HepG2 (cell line): Measurements from ENCODE around the gene ZNF821. TPM values are rescaled to one million over a fixed set of nuclear protein-coding genes. Genes with fewer than 3 reads are reported as not detected.
A peak's percentile ranks its signal among the peaks of the same experiment; 100 is the strongest.

Experiments used
- DNMT3B ChIP-seq: conservative IDR thresholded peaks from 2 replicates; pipeline ENCODE4 v1.6.1; 2016; ENCODE audit warnings: missing biosample characterization, control low read depth
- ELF3 ChIP-seq: IDR thresholded peaks from 2 replicates; pipeline ENCODE4 v1.6.1; 2016; ENCODE audit warnings: missing genetic modification reagents, missing compliant biosample characterization
- HNF4A ChIP-seq: sonication (generic); formaldehyde crosslinking; IDR thresholded peaks from 2 replicates; pipeline ENCODE4 v1.4.0; 2020; ENCODE audit warnings: missing genetic modification reagents
- KDM6A ChIP-seq: IDR thresholded peaks from 2 replicates; pipeline ENCODE4 v1.6.1; 2016; ENCODE audit warnings: low read depth
- MIXL1 ChIP-seq: IDR thresholded peaks from 2 replicates; pipeline ENCODE4 v1.6.1; 2016
- NFKBIZ ChIP-seq: IDR thresholded peaks from 2 replicates; pipeline ENCODE4 v1.6.1; 2018; ENCODE audit warnings: missing genetic modification reagents, missing compliant biosample characterization
- SNRNP70 ChIP-seq: fragments of 200-400 bp; formaldehyde crosslinking; IDR thresholded peaks from 2 replicates; pipeline ENCODE4 v1.6.1; 2017; ENCODE audit warnings: mild to moderate bottlenecking, low read depth, low read length, moderate library complexity
- TEAD2 ChIP-seq: sonication (generic); formaldehyde crosslinking; IDR thresholded peaks from 2 replicates; pipeline ENCODE4 v1.9.0; 2021; ENCODE audit warnings: missing genetic modification reagents
- TERF1 ChIP-seq: sonication (generic); formaldehyde crosslinking; IDR thresholded peaks from 2 replicates; pipeline ENCODE4 v1.8.0; 2022; ENCODE audit warnings: mild to moderate bottlenecking, missing genetic modification reagents, moderate library complexity
- ZBTB49 ChIP-seq: sonication (generic); formaldehyde crosslinking; IDR thresholded peaks from 2 replicates; pipeline ENCODE4 v1.4.0; 2020; ENCODE audit warnings: missing genetic modification reagents, borderline replicate concordance
- ZFY ChIP-seq: sonication (generic); formaldehyde crosslinking; IDR thresholded peaks from 2 replicates; pipeline ENCODE4 v1.4.0; 2020; ENCODE audit warnings: missing genetic modification reagents
- ZHX2 ChIP-seq, 2 experiments: sonication (generic) in 1 of 2; formaldehyde crosslinking in 1 of 2; IDR thresholded peaks; 2 replicates each; pipeline versions ENCODE4 v1.6.1 to v1.9.0; 2014 to 2022; ENCODE audit warnings: antibody characterized with exemption in 1 of 2, borderline replicate concordance in 1 of 2, inconsistent platforms in 1 of 2, low read depth in 1 of 2, missing genetic modification reagents in 1 of 2
- ZNF549 ChIP-seq: sonication (generic); formaldehyde crosslinking; IDR thresholded peaks from 2 replicates; pipeline ENCODE4 v1.5.0; 2020; ENCODE audit warnings: missing genetic modification reagents
- polyA plus RNA-seq, 8 experiments: library from polyadenylated mRNA; depleted of rRNA in 3 of 8; stranded (reverse) in 7 of 8; unstranded in 1 of 8; fragments of >200 nt; fragmentation: Illumina TruSeq in 4 of 8; extraction: Trizol in 4 of 8; gene quantifications; 2 replicates each; pipeline versions ENCODE4 v1.2.1 to v1.2.3, GENCODE V29; 2011 to 2016; ENCODE audit warnings: low read depth in 4 of 8, missing spikeins in 1 of 8, mixed read lengths in 1 of 8; ENCODE audit not compliant: insufficient read depth in 1 of 8
- total RNA-seq, 5 experiments: library from RNA; depleted of rRNA; stranded (reverse); fragments of >200 nt; fragmentation: Illumina TruSeq; extraction: Trizol; gene quantifications; 2 replicates each; pipeline ENCODE4 v1.2.3, GENCODE V29; 2016; ENCODE audit warnings: low read depth in 1 of 5
- TF ChIP-seq, protein P1 (sequence below): IDR thresholded peaks from 2 replicates; pipeline ENCODE4 v1.6.1; 2012; ENCODE audit warnings: inconsistent platforms
- TF ChIP-seq, protein P2 (sequence below): sonication (generic); formaldehyde crosslinking; IDR thresholded peaks from 2 replicates; pipeline ENCODE4 v1.4.0; 2020; ENCODE audit warnings: missing genetic modification reagents; ENCODE audit errors: not compliant biosample characterization
- TF ChIP-seq, protein P3 (sequence below): sonication (generic); formaldehyde crosslinking; IDR thresholded peaks from 2 replicates; pipeline ENCODE4 v1.5.0; 2020; ENCODE audit warnings: mild to moderate bottlenecking, missing genetic modification reagents

Gene ZNF821
- total and polyA plus RNA-seq, 2 of the 13 experiments (the other 11 are each of a cell fraction or from before 2014, with no cell fraction given): 7.0 to 9.1 TPM

GRCh38 chr16:71845639-71846430 lies 38.1 kb downstream of the ZNF821 start, which contains the start of gene ATXN1L (continued):
- TF ChIP-seq ZHX2 (IDR thresholded peaks at IDR 0.05; ENCODE audit: low read depth): peak; percentile 96
- TF ChIP-seq ZHX2 (CRISPR knock-in tag; IDR thresholded peaks at IDR 0.05; ENCODE audit: borderline replicate concordance): peak; percentile 35
- peak; percentile 84 for TF ChIP-seq ELF3
- no peak for TF ChIP-seq DNMT3B (CRISPR knock-in tag)
- TF ChIP-seq ZFY (CRISPR knock-in tag): peak; percentile 94
- TF ChIP-seq TERF1 (CRISPR knock-in tag): no peak
- no peak; the same call in 1 of the 2 replicates for TF ChIP-seq ZNF549 (CRISPR knock-in tag)
- peak; percentile 72; the same call in 1 of the 2 replicates for TF ChIP-seq ZBTB49 (CRISPR knock-in tag)
- TF ChIP-seq KDM6A (CRISPR knock-in tag): 0 out of 2 replicates have a peak, but pooled peaks have one; percentile 30
- TF ChIP-seq MIXL1 (CRISPR knock-in tag): peak; percentile 79; the same call in 1 of the 2 replicates
- TF ChIP-seq TEAD2 (CRISPR knock-in tag): no peak
- TF ChIP-seq, protein P1, sequence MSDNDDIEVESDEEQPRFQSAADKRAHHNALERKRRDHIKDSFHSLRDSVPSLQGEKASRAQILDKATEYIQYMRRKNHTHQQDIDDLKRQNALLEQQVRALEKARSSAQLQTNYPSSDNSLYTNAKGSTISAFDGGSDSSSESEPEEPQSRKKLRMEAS: peak; percentile 76; the same call in 1 of the 2 replicates
- no peak for TF ChIP-seq SNRNP70
- TF ChIP-seq HNF4A (CRISPR knock-in tag): peak; percentile 55
- TF ChIP-seq, protein P2, sequence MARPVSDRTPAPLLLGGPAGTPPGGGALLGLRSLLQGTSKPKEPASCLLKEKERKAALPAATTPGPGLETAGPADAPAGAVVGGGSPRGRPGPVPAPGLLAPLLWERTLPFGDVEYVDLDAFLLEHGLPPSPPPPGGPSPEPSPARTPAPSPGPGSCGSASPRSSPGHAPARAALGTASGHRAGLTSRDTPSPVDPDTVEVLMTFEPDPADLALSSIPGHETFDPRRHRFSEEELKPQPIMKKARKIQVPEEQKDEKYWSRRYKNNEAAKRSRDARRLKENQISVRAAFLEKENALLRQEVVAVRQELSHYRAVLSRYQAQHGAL (CRISPR knock-in tag): no peak
- peak; percentile 11; the same call in 1 of the 2 replicates for TF ChIP-seq NFKBIZ (CRISPR knock-in tag)
- TF ChIP-seq, protein P3, sequence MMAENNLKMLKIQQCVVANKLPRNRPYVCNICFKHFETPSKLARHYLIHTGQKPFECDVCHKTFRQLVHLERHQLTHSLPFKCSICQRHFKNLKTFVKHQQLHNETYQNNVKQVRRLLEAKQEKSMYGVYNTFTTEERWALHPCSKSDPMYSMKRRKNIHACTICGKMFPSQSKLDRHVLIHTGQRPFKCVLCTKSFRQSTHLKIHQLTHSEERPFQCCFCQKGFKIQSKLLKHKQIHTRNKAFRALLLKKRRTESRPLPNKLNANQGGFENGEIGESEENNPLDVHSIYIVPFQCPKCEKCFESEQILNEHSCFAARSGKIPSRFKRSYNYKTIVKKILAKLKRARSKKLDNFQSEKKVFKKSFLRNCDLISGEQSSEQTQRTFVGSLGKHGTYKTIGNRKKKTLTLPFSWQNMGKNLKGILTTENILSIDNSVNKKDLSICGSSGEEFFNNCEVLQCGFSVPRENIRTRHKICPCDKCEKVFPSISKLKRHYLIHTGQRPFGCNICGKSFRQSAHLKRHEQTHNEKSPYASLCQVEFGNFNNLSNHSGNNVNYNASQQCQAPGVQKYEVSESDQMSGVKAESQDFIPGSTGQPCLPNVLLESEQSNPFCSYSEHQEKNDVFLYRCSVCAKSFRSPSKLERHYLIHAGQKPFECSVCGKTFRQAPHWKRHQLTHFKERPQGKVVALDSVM: no peak; the same call in 1 of the 2 replicates
